NCI-H2029 treated with DMSO at 0.1 percent for 48 hours (cell line): Measurements from ENCODE around the gene SSR1.
A peak's percentile ranks its signal among the peaks of the same experiment; 100 is the strongest.
"Not testable (repeated sequence)": the region's sequence is repeated elsewhere in the genome, so short reads cannot be mapped to it uniquely, and the experiment has no call there.

Source experiments
- DNase-seq: peaks from one replicate; lab custom pipeline; 2025; lab: John Stamatoyannopoulos, UW

The SSR1 gene

DNA sequence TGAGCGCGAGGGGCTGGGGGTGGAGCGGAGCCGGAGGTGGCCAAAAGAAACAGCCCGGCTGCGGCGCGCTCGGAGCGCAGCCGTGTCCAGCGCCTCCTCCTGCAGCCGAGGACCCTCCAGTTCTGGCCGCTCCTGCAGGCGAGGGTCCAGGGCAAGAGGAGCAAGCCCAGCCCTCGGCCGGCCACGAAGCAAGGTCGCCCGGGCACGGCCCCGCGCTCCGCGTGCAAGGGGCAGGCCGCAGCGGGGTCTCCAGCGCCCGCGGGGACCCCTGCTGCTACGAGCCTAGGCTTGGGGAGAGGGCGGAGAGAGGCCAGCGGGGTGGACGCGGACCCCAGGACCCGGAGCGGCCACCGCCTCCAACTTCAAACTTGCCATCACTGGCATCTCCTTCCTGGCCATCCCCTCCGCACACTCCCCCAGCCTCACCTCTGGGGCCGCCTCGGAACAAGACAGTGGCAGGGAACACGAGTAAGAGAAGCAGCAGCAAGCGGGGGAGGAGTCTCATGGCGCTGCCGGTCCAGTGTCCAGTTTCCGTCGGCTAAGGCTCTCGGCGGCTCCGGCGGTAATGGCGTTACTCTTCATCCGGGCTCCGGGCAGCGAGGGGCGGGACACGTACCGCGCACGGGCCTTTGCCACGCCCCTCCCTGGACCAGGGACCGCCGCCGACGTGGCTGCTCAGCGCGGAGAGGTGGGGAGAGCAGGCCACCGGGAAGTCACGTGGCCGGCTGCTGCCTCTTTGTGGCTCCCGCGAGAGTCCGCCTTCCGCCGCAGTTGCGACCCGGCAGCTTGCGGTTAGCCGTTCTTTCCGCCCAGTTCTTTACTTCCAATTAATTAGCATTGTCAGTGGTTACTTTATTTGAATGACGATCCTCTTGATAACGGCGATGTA lies at the start of gene SSR1:
Gene SSR1, minus strand, starts transcription at position 584 of the 889 bp plus-strand sequence. Its CDS starts 79 bp downstream, at position 505.
- DNase-seq, result peak; percentile 97

DNA sequence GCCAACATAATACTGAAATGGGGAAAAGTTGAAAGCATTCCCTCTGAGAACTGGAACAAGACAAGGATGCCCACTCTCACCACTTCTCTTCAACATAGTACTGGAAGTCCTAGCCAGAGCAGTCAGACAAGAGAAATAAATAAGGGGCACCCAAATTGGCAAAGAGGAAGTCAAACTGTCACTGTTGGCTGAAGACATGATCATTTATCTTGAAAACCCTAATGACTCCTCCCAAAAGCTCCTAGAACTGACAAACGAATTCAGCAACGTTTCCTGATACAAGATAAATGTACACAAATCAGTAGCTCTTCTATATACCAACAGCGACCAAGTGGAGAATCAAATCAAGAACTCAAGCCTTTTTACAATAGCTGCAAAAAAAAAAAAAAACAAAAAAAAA lies 38.9 kb upstream of the SSR1 start:
- DNase-seq, result not testable (repeated sequence)

DNA sequence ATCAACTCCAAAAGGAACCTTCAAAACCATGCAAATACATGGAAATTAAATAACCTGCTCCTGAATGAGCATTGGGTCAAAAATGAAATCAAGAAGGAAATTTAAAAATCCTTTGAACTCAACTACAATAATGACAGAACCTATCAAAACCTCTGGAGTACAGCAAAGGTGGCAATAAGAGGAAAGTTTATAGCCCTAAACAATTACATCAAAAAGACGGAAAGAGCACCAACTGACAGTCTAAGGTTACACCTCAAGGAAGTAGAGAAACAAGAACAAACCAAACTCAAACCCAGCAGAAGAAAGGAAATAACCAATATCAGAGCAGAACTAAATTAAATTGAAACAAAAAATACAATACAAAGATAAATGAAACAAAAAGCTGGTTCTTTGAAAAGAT lies 37.6 kb upstream of the SSR1 start:
- DNase-seq, result not testable (repeated sequence)

DNA sequence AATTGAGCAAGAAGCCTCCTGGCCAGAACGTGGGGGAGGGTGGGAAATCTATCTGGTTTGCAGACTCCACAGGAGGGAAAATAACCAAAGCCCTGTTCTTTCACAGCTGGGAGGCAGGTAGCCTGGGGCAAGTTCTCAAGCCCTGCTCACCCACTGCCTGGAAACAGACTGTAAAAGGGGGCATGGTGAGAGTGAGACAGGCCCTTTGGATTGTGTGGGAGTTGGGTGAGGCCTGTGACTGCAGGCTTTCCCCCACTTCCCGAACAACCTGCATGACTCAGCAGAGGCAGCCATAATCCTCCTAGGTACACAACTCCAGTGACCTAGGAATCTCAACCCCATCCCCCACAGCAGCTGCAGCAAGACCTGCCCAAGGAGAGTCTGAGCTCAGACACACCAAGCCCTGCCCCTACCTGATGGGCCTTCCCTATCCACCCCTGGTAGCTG lies 34.6 kb upstream of the SSR1 start:
- not testable (repeated sequence) for DNase-seq

DNA sequence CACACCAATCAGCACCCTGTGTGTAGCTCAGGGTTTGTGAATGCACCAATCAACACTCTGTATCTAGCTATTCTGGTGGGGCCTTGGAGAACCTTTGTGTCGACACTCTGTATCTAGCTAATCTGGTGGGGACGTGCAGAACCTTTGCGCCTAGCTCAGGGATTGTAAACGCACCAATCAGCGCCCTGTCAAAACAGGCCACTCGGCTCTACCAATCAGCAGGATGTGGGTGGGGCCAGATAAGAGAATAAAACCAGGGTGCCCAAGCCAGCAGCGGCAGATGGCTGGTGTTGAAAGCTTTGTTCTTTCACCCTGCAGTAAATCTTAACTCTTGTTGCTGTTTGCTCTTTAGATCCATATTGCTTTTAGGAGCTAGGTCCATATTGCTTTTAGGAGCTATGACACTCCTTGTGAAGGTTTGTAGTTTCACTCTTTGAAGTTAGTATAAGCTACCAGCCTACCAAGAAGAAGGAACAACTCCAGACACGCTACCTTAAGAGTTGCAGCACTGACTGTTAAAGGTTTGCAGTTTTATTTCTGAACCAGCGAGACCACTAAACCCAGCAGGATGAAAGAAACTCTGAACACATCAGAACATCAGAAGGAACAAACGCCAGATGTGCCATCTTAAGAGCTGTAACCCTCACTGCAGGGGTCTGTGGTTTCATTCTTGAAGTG lies 31.9 kb upstream of the SSR1 start:
- DNase-seq, result not testable (repeated sequence)

DNA sequence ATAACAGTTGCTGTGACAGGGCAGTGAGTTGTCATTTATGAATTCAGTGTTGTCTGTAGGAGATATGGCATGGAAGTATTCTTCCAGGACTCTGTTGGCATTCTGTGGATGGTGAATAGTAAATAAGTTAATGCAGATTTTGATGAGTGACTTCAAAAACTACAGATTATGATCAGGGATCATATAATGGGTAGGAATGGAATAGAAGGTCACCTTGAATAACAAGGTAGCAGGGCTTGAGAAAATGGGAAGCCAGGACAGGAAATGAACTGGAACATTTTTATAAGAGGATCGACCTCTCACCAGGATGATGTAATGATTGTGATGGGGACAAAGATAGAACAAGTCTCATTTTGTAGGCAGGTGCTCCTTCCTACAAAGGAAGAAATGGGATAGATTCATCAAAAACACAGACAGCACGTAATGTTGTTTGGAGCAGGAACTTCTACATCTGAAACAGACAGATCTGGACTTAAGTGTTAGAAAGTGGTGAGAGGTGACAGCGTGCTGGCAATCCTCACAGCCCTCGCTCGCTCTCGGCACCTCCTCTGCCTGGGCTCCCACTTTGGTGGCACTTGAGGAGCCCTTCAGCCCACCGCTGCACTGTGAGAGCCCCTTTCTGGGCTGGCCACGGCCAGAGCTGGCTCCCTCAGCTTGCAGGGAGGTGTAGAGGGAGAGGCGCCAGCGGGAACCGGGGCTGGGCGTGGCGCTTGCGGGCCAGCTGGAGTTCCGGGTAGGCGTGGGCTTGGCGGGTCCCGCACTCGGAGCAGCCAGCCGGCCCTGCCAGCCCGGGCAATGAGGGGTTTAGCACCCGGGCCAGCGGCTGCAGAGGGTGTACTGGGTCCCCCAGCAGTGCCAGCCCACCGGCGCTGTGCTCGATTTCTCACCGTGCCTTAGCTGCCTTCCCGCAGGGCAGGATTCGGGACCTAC lies 30.8 kb upstream of the SSR1 start:
- peak; percentile 39 for DNase-seq

DNA sequence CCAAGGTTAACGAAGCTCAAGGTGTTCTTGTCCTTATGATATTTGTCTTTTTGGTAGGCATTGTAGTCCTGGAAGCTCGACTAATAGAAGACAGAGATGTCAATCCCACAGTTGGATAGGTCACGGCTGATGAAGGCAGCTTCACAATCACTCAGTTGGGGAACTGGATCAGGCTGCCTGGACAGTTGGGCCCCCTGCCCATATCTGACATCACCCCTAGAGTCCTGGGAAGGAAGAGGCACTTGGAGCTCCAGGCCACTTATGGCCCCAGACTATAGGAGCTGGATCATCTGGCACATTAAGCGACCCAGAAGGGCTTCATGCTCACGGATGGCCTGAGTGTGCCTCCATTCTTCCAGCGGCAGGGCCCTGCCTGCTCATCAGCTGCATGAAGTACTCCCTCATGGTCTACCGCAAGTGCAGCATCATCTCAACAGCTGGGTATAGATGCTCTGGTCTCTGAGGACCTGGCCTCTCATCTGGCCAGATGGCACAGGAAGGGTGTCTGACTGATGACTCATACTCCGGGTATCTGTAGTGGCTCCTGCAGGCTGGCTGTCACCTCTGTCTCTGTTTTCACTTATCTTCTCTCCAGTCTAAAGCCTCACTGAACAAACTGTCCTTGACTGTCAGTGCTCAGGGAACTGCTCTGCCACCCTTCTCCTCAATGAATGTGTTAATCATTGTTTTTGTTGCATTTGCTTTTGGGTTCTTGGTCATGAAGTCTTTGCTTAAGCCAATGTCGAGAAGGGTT lies 29.2 kb upstream of the SSR1 start:
- peak; percentile 97 for DNase-seq

DNA sequence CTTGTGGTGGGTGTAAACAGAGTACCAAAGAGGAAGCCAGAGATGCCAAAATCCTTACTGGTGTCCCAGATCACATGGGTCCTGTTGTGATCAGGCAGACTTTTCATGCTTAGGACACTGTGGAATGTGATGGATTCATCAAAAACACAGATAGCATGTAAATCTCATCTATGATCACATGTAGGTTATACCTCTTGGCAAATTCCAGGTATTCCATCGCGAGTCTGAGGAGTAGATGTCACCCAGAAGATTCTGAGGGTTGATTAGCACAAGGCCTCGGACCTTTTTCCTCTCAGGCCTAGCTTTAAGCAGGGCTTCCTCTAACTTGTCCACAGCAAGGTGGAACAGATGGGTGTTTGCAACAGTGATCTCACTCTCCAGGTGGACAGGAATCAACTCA lies 28.3 kb upstream of the SSR1 start:
- no peak for DNase-seq

DNA sequence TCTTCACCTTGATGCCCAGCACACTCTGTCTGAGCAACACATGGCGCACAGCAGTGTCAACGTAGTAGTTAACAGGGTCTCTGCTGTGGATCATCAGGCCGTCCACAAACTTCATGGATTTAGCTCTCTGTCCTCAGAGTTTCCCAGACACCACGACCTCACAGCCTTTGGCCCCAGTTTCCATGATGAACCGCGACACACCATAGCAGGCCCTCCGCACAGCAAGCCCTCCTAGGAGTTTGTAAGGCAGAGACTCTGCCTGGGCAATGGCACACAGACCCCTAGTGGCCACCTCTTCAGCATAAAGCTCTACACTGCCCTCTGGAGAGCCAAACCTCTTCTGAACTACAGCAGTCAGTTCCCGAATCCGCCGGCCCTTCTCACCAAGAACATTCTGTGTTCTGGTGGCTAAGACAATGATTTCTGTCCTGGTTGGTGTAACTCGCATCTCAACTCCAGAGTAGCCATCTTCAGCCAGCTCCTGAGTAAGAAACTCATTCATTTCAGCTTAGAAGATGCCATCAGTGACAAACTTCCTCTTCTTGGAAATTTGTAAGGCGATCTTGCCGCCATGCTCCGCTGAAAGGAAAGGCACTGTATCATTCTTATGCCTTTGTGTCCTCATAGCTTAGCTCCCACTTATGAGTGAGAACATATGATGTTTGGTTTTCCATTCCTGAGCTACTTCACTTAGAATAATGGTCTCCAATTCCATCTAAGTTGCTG lies 26.2 kb upstream of the SSR1 start:
- not testable (repeated sequence) for DNase-seq

DNA sequence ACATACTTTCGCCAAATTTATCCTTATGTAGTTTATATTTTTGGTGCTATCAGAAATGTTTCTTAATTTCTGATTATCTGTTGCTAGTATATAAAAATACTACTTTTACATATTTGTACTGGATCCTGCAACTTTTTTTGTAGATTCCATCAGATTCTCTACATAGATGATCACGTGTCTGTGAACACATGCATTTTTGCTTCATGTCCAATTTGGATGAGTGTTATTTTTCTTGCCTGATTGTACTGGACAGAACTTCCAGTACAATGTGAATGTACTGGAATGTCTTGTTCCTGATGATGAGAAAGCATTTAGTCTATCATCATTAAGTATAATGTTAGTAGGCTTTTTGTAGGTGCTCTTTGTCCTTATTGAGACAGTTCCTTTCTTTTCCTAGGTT lies 25.0 kb upstream of the SSR1 start:
- DNase-seq, result no peak

DNA sequence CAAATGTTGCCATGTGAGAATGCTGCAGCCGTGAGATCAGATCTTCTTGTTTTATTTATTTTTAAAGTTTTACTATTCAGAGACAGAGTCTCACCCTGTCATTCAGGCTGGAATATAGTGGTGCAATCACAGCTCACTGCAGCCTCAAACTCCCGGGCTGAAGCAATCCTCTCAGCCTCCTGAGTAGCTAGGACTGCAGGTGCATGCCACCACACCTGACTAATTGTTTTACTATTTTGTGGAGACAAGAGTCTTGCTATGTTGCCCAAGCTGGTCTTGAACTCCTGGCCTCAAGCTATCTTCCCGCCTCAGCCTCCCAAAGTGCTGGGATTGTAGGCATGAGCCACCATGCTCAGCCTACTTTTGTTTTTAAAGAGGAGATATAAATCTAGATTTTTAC lies 22.5 kb upstream of the SSR1 start:
- DNase-seq, result no peak

DNA sequence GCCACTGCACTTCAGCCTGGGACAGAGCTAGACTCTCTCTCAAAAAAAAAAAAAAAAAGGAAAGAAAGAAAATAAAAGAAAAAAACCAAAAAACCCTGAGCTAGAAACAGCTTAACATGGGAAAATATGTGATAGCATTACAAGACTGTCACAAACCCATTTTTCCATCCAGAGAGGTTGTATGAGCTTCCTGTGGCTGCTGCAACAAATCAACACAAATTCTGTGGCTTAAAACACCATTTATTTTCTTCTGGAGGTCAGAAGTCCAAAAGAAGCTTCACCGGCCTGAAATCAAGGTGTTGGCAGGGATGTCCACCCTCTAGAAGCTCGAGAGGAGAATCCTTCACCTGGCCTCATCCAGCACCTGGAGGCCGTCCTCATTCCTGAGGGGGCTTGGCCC lies 21.7 kb upstream of the SSR1 start:
- DNase-seq, result no peak

DNA sequence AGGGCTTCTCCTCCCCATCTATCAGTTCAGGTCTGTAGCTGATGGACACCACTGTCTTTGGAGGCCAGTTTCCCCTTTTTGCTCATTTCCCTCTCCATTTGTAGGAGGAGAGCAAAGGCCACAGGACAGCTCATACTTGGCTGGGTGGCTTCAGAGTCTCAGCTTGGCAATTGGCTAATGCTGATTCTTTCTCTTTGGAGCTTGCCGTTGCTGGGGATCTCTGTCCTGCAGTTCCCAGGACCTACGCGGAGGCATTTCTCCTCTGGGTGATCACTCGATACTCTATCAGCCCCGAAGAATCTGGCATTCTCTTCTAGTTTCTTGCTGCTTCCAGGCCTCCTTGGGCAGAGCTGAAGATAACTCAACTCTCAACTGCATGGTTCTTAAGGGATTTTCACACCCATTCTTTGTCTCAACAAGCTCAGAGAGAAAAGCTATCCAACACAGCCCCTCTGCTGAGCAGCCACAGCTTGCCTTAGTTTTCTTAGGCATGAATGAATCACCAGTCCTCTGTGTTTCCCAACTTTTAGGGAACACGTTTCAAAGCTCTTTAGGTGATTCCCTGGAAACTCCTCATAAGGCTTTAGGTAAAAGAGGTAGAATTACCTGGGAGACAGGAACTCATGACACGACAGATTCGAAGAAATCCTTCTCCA lies 19.2 kb upstream of the SSR1 start:
- DNase-seq, result no peak

DNA sequence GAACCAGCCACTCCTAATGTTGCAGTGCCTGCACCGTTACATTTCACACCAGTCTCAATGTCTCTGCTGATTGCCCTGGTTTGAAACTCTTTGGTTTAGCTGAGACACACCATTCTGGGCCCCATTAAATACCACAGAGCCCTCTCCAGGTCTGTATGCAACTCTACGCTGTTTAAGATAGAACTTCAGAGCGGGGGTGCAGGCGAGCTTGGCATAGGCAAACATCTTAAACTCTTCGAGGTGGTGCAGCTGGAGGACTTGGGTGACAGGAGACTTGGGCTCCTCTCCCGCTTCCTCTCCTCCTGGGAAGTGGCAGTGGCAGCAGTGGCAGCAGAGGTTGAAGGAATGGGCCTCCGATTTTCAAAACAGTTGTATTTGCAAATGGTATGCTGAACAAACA lies 18.5 kb upstream of the SSR1 start:
- DNase-seq, result no peak

DNA sequence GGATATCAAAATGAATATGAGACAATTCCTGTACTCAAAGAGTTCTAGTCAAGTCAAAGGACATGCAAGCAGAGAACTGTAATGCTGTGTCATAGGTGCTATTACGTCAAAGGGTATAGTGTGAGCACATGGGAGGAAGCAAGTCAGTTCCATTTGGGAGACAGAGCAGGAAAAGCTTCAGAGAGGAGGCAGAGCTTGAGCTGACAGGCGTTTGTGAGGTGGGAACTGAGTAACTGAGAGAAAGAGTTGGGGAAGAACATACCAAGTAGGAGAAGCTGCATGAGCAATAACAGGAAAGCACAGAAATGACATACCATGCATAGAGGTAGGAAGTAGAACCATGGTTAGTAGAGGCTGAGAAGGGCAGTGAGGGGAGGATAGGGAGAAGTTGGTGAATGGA lies 15.2 kb upstream of the SSR1 start:
- no peak for DNase-seq

DNA sequence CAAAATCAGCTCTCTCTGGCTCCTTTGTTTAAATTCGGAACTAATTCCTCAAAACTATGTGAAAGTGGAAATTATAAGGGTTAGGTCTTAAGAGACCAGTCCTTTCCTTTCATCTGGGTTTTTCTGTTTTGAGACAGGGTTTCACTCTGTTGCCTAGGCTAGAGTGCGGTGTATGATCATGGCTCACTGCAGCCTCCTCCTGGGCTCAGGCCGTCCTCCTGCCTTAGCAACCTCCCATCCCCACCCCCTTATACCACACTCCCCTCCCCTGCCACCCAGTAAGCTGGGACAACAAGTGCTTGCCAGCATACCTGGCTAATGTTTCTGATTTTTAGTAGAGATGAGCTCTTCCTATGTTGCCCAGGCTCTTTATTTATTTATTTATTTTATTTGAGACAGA lies 12.8 kb upstream of the SSR1 start:
- no peak for DNase-seq

DNA sequence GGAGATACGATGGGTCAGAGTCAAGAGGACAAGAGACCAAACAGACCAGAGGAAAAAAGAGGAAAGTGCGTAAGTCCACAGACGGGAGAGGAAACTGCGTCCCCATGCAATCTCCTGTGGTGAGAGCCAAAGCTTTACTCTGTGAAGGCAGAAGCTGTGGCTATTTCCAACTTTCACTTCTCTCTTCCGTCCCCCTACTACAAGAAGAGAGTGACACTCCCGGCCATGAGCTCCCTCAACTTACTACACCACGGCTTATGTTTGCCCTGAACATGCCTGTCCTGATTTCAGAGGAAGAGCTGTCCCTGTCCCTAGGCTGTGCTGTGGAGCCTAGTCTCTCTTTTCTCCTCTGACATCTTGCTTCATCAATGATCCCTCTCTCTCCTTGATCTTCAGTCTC lies 11.5 kb upstream of the SSR1 start:
- no peak for DNase-seq

DNA sequence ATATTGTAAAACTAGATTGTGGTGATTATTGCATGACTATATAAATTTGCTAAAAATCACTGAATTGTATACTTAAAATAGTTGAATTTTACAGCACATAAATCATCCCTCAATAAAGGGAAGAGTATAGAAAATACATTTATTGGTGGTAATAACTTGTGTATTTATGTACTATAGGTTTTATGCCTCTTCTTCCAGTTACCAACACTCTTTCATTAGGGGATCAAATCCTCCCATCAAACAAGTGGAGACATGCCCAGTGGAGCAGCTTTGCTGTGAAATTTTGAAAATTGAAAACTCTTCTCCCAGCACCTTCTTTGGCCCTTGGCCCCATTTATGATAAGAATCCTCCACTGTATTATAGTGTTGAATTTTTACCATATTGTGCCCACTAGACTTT lies 10.1 kb upstream of the SSR1 start:
- no peak for DNase-seq

DNA sequence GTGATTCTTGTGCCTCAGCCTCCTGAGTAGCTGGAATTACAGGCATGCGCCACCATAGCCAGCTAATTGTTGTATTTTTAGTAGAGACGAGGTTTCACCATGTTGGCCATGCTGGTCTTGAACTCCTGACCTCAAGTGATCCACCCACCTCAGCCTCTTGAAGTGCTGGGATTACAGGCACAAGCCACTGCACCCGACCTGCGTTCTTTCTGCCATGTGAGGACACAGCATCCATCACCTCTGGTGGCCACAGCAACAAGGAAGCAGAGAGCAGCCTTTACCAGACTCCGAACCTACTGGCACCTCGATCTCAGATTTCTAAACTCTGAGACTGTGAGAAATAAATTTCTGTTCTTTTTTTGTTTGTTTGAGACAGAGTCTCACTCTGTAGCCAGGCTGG lies 8.9 kb upstream of the SSR1 start:
- DNase-seq, result not testable (repeated sequence)

DNA sequence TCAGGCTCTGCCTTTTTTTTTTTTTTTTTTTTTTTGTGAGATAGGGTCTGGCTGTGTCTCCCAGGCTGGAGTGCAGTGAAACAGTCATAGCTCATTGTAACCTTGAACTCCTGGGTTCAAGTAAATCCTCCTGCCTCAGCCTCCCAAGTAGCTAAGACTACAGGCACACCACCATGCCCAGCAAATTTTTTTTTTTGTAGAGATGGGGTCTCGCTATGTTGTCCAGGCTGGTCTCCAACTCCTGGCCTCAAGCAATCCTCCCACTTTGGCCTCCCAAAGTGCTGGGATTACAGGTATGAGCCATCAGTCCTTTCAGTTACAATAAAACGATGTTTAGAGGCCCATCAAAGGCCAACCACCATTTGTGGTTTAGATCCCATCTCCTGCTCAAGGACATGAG lies 6.4 kb upstream of the SSR1 start:
- DNase-seq, result not testable (repeated sequence)
